Smooth muscle cell (in vitro differentiated cells): ENCODE results near the gene INS. TPM values are rescaled to one million over a fixed set of nuclear protein-coding genes. Genes with fewer than 3 reads are reported as not detected.

Source experiments
- DNase-seq: peaks from one replicate; lab custom pipeline; 2025; ENCODE audit not compliant: unreplicated experiment; lab: John Stamatoyannopoulos, UW
- H2AFZ ChIP-seq: fragments of 200-600 bp; sonication (generic); 2 replicates; pipeline ENCODE4 v1.6.0; 2016; ENCODE audit warnings: antibody characterized with exemption, low read depth, mild to moderate bottlenecking
- H3F3A ChIP-seq: fragments of 200-600 bp; sonication (generic); 2 replicates; pipeline ENCODE4 v1.6.0; 2017; ENCODE audit warnings: antibody characterized with exemption, low read depth
- H3K27ac ChIP-seq: fragments of 200-600 bp; sonication (generic); 2 replicates; pipeline ENCODE4 v1.5.1; 2016; ENCODE audit warnings: low read depth, mild to moderate bottlenecking
- H3K27me3 ChIP-seq: fragments of 200-600 bp; sonication (generic); 2 replicates; pipeline ENCODE4 v1.6.1; 2016; ENCODE audit warnings: low read depth, mild to moderate bottlenecking
- H3K36me3 ChIP-seq: fragments of 200-600 bp; sonication (generic); 2 replicates; pipeline ENCODE4 v1.5.1; 2016; ENCODE audit warnings: low read depth
- H3K4me1 ChIP-seq: fragments of 200-600 bp; sonication (generic); 2 replicates; pipeline ENCODE4 v1.5.1; 2016; ENCODE audit warnings: low read depth
- H3K4me2 ChIP-seq: fragments of 200-600 bp; sonication (generic); 2 replicates; pipeline ENCODE4 v1.6.0; 2016; ENCODE audit warnings: mild to moderate bottlenecking
- H3K4me3 ChIP-seq: fragments of 200-600 bp; sonication (generic); 2 replicates; pipeline ENCODE4 v1.5.1; 2016; ENCODE audit warnings: mild to moderate bottlenecking
- H3K79me2 ChIP-seq: fragments of 200-600 bp; sonication (generic); 2 replicates; pipeline ENCODE4 v1.6.0; 2016; ENCODE audit warnings: low read depth, mild to moderate bottlenecking
- H3K9ac ChIP-seq: fragments of 200-600 bp; sonication (generic); 2 replicates; pipeline ENCODE4 v1.6.0; 2016; ENCODE audit warnings: low read depth
- H3K9me3 ChIP-seq: fragments of 200-600 bp; sonication (generic); replicated peaks from 2 replicates; pipeline ENCODE4 v1.5.1; 2016; ENCODE audit warnings: low read depth
- H4K20me1 ChIP-seq: fragments of 200-600 bp; sonication (generic); 2 replicates; pipeline ENCODE4 v1.6.0; 2016; ENCODE audit warnings: low read depth
- CTCF ChIP-seq: fragments of 200-600 bp; sonication (generic); IDR thresholded peaks from 2 replicates; pipeline ENCODE4 v1.5.1; 2017; ENCODE audit warnings: borderline replicate concordance, mild to moderate bottlenecking, antibody characterized with exemption; ENCODE audit not compliant: insufficient read depth, poor library complexity, severe bottlenecking
- WGBS: methylation state at CpG from one replicate; pipeline ENCODE4 v1.1.7; 2016; ENCODE audit warnings: low lambda C conversion rate; 5-methylcytosine and 5-hydroxymethylcytosine counted together
- polyA plus RNA-seq: library from polyadenylated mRNA; unstranded; fragments of >200 nt; fragmentation: Nextera tagmentation; extraction: Ambion mirVana; gene quantifications from 2 replicates; pipeline ENCODE4 v1.2.1, GENCODE V29; 2016
- total RNA-seq: library from RNA; depleted of rRNA; stranded (reverse); fragments of >200 nt; gene quantifications from 2 replicates; pipeline ENCODE4 v1.2.3, GENCODE V29; 2014

The INS gene
- total and polyA plus RNA-seq, 2 experiments from 2014 or later: not detected

DNA sequence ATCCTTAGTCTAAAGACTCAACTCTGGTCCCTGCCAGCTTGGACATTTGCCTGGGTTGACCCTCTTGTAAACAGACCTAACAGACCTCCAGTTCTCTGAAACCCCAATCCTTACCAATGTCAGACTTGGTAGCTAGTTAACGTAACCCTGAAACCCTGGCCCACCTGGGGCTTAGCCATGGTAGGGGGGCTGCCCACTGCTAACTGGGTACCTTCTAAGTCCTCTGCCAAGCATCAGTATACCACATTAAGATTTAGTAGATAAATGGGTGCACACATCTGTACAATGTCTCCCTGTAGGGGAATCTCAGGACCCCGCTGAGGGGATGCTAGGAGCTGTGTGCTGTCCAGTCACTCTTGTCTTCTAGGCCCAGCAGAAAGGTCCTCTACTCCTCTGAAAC, 40.5 kb upstream of the INS start:
- Histone ChIP-seq H3K9me3 (no peaks in the 10 kb centered on the region), H3K27me3 (no peaks in the 10 kb centered on the region), H4K20me1 (no peaks in the 10 kb centered on the region), H3K4me3 (no peak overlapping the region), H3K79me2 (no peaks in the 10 kb centered on the region), H3F3A (no peaks in the 10 kb centered on the region), H2AFZ (no peak overlapping the region), H3K27ac (no peak overlapping the region), H3K4me2 (no peak overlapping the region), H3K4me1 (no peaks in the 10 kb centered on the region), H3K36me3 (no peaks in the 10 kb centered on the region), H3K9ac (no peak overlapping the region)
- no peak for DNase-seq
- WGBS: 98% methylated on average over 2 of the region's 2 CpGs
- TF ChIP-seq CTCF: no peak

- Histone ChIP-seq H3K79me2 (no peaks in the 10 kb centered on the region), H3F3A (no peaks in the 10 kb centered on the region), H3K4me2 (no peak overlapping the region), H3K4me3 (no peak overlapping the region), H3K9ac (no peak overlapping the region), H3K27me3 (no peaks in the 10 kb centered on the region), H3K4me1 (no peaks in the 10 kb centered on the region), H3K27ac (no peak overlapping the region), H3K36me3 (no peaks in the 10 kb centered on the region), H3K9me3 (no peaks in the 10 kb centered on the region), H4K20me1 (no peaks in the 10 kb centered on the region), H2AFZ (no peak overlapping the region)
- 92% methylated on average over 1 of the region's 1 CpG for WGBS
- no peak for TF ChIP-seq CTCF
- DNase-seq: no peak
Measured at GRCh38 chr11:2200957-2201519, 40.0 kb upstream of the INS start.

DNA sequence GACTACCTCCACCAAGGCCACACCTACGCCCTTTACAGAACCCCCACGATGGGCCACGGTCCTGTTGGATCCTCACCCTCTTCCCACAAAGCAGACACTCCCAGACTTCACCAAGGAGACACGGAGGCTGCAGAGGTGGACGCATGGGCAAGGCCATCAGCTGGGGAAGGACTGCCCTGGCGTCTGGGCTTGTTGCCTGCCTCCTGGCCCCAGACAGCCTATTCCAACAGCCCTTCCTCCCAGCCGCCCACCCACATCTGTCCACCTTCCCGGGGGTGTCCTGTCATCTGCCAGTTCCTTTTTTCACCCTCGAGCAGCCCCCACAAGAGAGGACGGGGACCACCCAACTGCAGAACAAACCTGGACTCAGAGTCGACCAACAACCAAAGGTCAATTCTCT, 39.5 kb upstream of the INS start:
- 86% methylated on average over 11 of the region's 11 CpGs for WGBS
- no peaks in the 10 kb centered on the region for H3K4me1 ChIP-seq
- TF ChIP-seq CTCF: no peak

More for the DNA sequence above, 39.5 kb upstream of the INS start:
- H2AFZ ChIP-seq: no peak overlapping the region
- DNase-seq: no peak
- no peaks in the 10 kb centered on the region for H3K9me3 ChIP-seq
- H3K79me2 ChIP-seq: no peaks in the 10 kb centered on the region
- H3K4me2 ChIP-seq: no peak overlapping the region
- no peaks in the 10 kb centered on the region for H3K27me3 ChIP-seq
- H3K27ac ChIP-seq: no peak overlapping the region
- H3K4me3 ChIP-seq: no peak overlapping the region
- no peak overlapping the region for H3K9ac ChIP-seq
- H4K20me1 ChIP-seq: no peaks in the 10 kb centered on the region
- no peaks in the 10 kb centered on the region for H3K36me3 ChIP-seq
- no peaks in the 10 kb centered on the region for H3F3A ChIP-seq
